IMR-90 (cell line): Measurements from ENCODE around the gene ANKRD55. TPM values are rescaled to one million over a fixed set of nuclear protein-coding genes. Genes with fewer than 3 reads are reported as not detected.
A peak's percentile ranks its signal among the peaks of the same experiment; 100 is the strongest.

Source experiments
- ATAC-seq: fragments of 200-7000 bp; cut with Tn5 transposase; 2 replicates; pipeline ENCODE4 v1.9.1; 2020; ENCODE audit warnings: low read depth, mild to moderate bottlenecking, moderate library complexity
- BruUV-seq: library from RNA; stranded (reverse); fragments of 400-500 nt; replicated peaks from 2 replicates; lab custom pipeline; 2021; lab: Mats Ljungman, UMichigan
- CTCF ChIA-PET: fragments of 300-600 bp; formaldehyde crosslinking; extraction: SDS; loops from one replicate; lab custom pipeline; 2021; ENCODE audit warnings: antibody characterized with exemption; lab: Yijun Ruan, JAX
- POLR2A ChIA-PET: fragments of 300-600 bp; sonication (Branson Sonifier 250); formaldehyde crosslinking; loops from one replicate; lab custom pipeline; 2022; ENCODE audit warnings: antibody characterized with exemption; ENCODE audit not compliant: unreplicated experiment; lab: Charles Lee
- DNase-seq: peaks from one replicate; pipeline ENCODE4 v3.0.0; 2013
- H2AFZ ChIP-seq: replicated peaks from 2 replicates; pipeline ENCODE3; 2013; ENCODE audit warnings: low read length, mild to moderate bottlenecking; ENCODE audit not compliant: poor library complexity
- H2AK5ac ChIP-seq: 2 replicates; pipeline ENCODE4 v1.6.1; 2013; ENCODE audit warnings: low read depth, low read length, inconsistent platforms
- H2AK9ac ChIP-seq: replicated peaks from 2 replicates; pipeline ENCODE3; 2013; ENCODE audit warnings: mild to moderate bottlenecking, low read depth, low read length, moderate library complexity; ENCODE audit not compliant: poor library complexity
- H2BK120ac ChIP-seq: 2 replicates; pipeline ENCODE4 v1.6.1; 2013; ENCODE audit warnings: low read depth, low read length, inconsistent platforms
- H2BK15ac ChIP-seq: 3 replicates; pipeline ENCODE4 v1.6.1; 2013; ENCODE audit warnings: low read depth, low read length, inconsistent platforms
- H2BK20ac ChIP-seq: 2 replicates; pipeline ENCODE4 v1.6.1; 2013; ENCODE audit warnings: low read depth, mild to moderate bottlenecking, inconsistent platforms, low read length, moderate library complexity
- H2BK5ac ChIP-seq: 2 replicates; pipeline ENCODE4 v1.6.1; 2013; ENCODE audit warnings: mild to moderate bottlenecking, low read depth, low read length, inconsistent platforms; ENCODE audit not compliant: poor library complexity, severe bottlenecking
- H3K14ac ChIP-seq: replicated peaks from 2 replicates; pipeline ENCODE4 v1.6.1; 2013; ENCODE audit warnings: low read depth, low read length, inconsistent platforms
- H3K18ac ChIP-seq: 2 replicates; pipeline ENCODE4 v1.6.1; 2013; ENCODE audit warnings: low read depth, low read length, control low read depth
- H3K23ac ChIP-seq: 2 replicates; pipeline ENCODE4 v1.6.1; 2013; ENCODE audit warnings: low read depth, low read length, inconsistent platforms
- H3K27ac ChIP-seq: 2 replicates; pipeline ENCODE4 v1.5.1; 2013; ENCODE audit warnings: mild to moderate bottlenecking, control low read depth, low read length; ENCODE audit not compliant: insufficient read depth
- H3K27me3 ChIP-seq: 2 replicates; pipeline ENCODE4 v1.6.1; 2013; ENCODE audit warnings: low read length; ENCODE audit not compliant: control insufficient read depth, insufficient read depth
- H3K36me3 ChIP-seq: 2 replicates; pipeline ENCODE4 v1.6.1; 2013; ENCODE audit warnings: low read length, mixed read lengths; ENCODE audit not compliant: control insufficient read depth, insufficient read depth
- H3K4ac ChIP-seq: 2 replicates; pipeline ENCODE4 v1.6.1; 2013; ENCODE audit warnings: low read depth, low read length, inconsistent platforms
- H3K4me1 ChIP-seq: 2 replicates; pipeline ENCODE4 v1.6.1; 2013; ENCODE audit warnings: low read length, mixed read lengths; ENCODE audit not compliant: control insufficient read depth, insufficient read depth
- H3K4me2 ChIP-seq: 2 replicates; pipeline ENCODE4 v1.6.1; 2013; ENCODE audit warnings: low read depth, mild to moderate bottlenecking, control low read depth, low read length, moderate library complexity
- H3K4me3 ChIP-seq: 2 replicates; pipeline ENCODE4 v1.5.1; 2013; ENCODE audit warnings: low read depth, mild to moderate bottlenecking, control low read depth, low read length, moderate library complexity; ENCODE audit not compliant: insufficient read depth
- H3K56ac ChIP-seq: 2 replicates; pipeline ENCODE4 v1.6.1; 2013; ENCODE audit warnings: low read length, inconsistent platforms; ENCODE audit not compliant: insufficient read depth; ENCODE audit errors: extremely low read depth
- H3K79me1 ChIP-seq, 2 experiments: 2 replicates each; pipeline ENCODE4 v1.6.1; 2013; ENCODE audit warnings: low read length in 2 of 2, inconsistent platforms in 1 of 2, low read depth in 1 of 2
- H3K9ac ChIP-seq: 2 replicates; pipeline ENCODE4 v1.6.1; 2013; ENCODE audit warnings: low read depth, low read length, control low read depth
- H3K9me1 ChIP-seq: 2 replicates; pipeline ENCODE4 v1.6.1; 2013; ENCODE audit warnings: low read length, inconsistent platforms; ENCODE audit not compliant: insufficient read depth
- H3K9me3 ChIP-seq: 2 replicates; pipeline ENCODE4 v1.6.1; 2013; ENCODE audit warnings: low read length; ENCODE audit not compliant: control insufficient read depth, insufficient read depth
- H4K20me1 ChIP-seq: 2 replicates; pipeline ENCODE4 v1.6.1; 2013; ENCODE audit warnings: low read length, inconsistent platforms; ENCODE audit not compliant: insufficient read depth
- H4K5ac ChIP-seq: 2 replicates; pipeline ENCODE4 v1.6.1; 2013; ENCODE audit warnings: mild to moderate bottlenecking, low read depth, low read length, control low read depth
- H4K8ac ChIP-seq, 2 experiments: 2 replicates each; pipeline ENCODE4 v1.6.1; 2013; ENCODE audit warnings: low read depth in 2 of 2, low read length in 2 of 2, control low read depth in 1 of 2, inconsistent platforms in 1 of 2
- H4K91ac ChIP-seq: 2 replicates; pipeline ENCODE4 v1.6.1; 2013; ENCODE audit warnings: low read depth, low read length, inconsistent platforms; ENCODE audit not compliant: insufficient read depth
- BHLHE40 ChIP-seq: fragments of 150-350 bp; IDR thresholded peaks from 2 replicates; pipeline ENCODE4 v1.6.1; 2016; ENCODE audit warnings: mild to moderate bottlenecking, low read depth, low read length
- CHD1 ChIP-seq: IDR thresholded peaks from 2 replicates; pipeline ENCODE4 v1.6.1; 2012; ENCODE audit warnings: low read depth, low read length, improper control_type of control experiment
- CTCF ChIP-seq: conservative IDR thresholded peaks from 2 replicates; pipeline ENCODE4 v1.5.1; 2012; ENCODE audit warnings: mild to moderate bottlenecking, low read depth, low read length, improper control_type of control experiment
- ELK1 ChIP-seq: fragments of 150-350 bp; IDR thresholded peaks from 2 replicates; pipeline ENCODE4 v1.6.1; 2016; ENCODE audit warnings: low read depth, mild to moderate bottlenecking, low read length, moderate library complexity, borderline replicate concordance
- MAZ ChIP-seq: IDR thresholded peaks from 2 replicates; pipeline ENCODE4 v1.6.1; 2012; ENCODE audit warnings: low read depth, mild to moderate bottlenecking, low read length, improper control_type of control experiment, moderate library complexity, borderline replicate concordance
- NFE2L2 ChIP-seq: fragments of 150-350 bp; IDR thresholded peaks from 2 replicates; pipeline ENCODE4 v1.6.1; 2016; ENCODE audit warnings: low read depth, mild to moderate bottlenecking, low read length
- POLR2A ChIP-seq: IDR thresholded peaks from 2 replicates; pipeline ENCODE4 v1.6.1; 2012; ENCODE audit warnings: mild to moderate bottlenecking, low read depth, low read length
- SMC3 ChIP-seq: fragments of 150-350 bp; IDR thresholded peaks from 2 replicates; pipeline ENCODE4 v1.6.1; 2016; ENCODE audit warnings: low read depth, mild to moderate bottlenecking, antibody characterized with exemption, low read length, moderate library complexity
- USF2 ChIP-seq: fragments of 150-350 bp; IDR thresholded peaks from 2 replicates; pipeline ENCODE4 v1.6.1; 2017; ENCODE audit warnings: mild to moderate bottlenecking, antibody characterized with exemption, low read length, low read depth
- WGBS, 2 experiments: methylation state at CpG; one replicate each; pipeline versions ENCODE4 v1.1.5 to v1.1.7; 2013; ENCODE audit warnings: missing lambda C conversion rate in 2 of 2; ENCODE audit not compliant: insufficient read length in 1 of 2; ENCODE audit errors: extremely low coverage in 2 of 2; 5-methylcytosine and 5-hydroxymethylcytosine counted together
- dilution Hi-C: fragments of 300-500 bp; cut with HindIII; formaldehyde crosslinking; loops from one replicate; pipeline ENCODE4 v1.14.3; 2018; ENCODE audit warnings: low sequenced_read_pairs; ENCODE audit not compliant: unreplicated experiment
- in situ Hi-C: fragments of 300-500 bp; cut with MboI; formaldehyde crosslinking; loops from 3 replicates; pipeline ENCODE4 v1.14.3; 2019; ENCODE audit warnings: low sequenced_read_pairs, inconsistent platforms, mixed read lengths
- intact Hi-C: fragments of 100-400 bp; cut with micrococcal nuclease; formaldehyde crosslinking; loops from 2 replicates; pipeline ENCODE4 v1.10.0; 2022
- polyA plus RNA-seq, 3 experiments: library from polyadenylated mRNA; depleted of rRNA; stranded (reverse); fragments of >200 nt; gene quantifications; 2 replicates each; pipeline ENCODE4 v1.2.3, GENCODE V29; 2012; ENCODE audit warnings: low replicate concordance in 1 of 3
- total RNA-seq: library from RNA; depleted of rRNA; stranded (reverse); fragments of >200 nt; gene quantifications from 2 replicates; pipeline ENCODE4 v1.2.3, GENCODE V29; 2012

The ANKRD55 gene
- total and polyA plus RNA-seq, 2 of the 4 experiments (the other 2 are of a cell fraction), result not detected

- 0 out of 2 replicates have a peak overlapping the region, but pooled peaks have one; percentile 39 for H2BK120ac ChIP-seq
- no peak overlapping the region for H3K56ac ChIP-seq
- peak overlapping the region; percentile 32; the same call in 1 of the 2 replicates for H2BK20ac ChIP-seq
- no peak overlapping the region for H2AK9ac ChIP-seq
- H4K8ac ChIP-seq, result no peak overlapping the region
- no peak overlapping the region for H2AFZ ChIP-seq
- intact Hi-C loops, result no loop called here
- no peaks in the 10 kb centered on the region for H3K9me3 ChIP-seq
- peak overlapping the region; percentile 90; the same call in 1 of the 3 replicates for H2BK15ac ChIP-seq
- H3K27me3 ChIP-seq, result no peaks in the 10 kb centered on the region
- dilution Hi-C loops, result no loop called here
- H3K4me3 ChIP-seq, result no peak overlapping the region
- H2AK5ac ChIP-seq, result 0 out of 2 replicates have a peak overlapping the region, but pooled peaks have one; percentile 24
- peaks cover 9% of the 10 kb centered on the region for H3K9me1 ChIP-seq
- H3K4ac ChIP-seq, result no peak overlapping the region
- H4K20me1 ChIP-seq, result no peaks in the 10 kb centered on the region
- TF ChIP-seq CTCF, result no peak
- no peak for TF ChIP-seq MAZ
- no peak for TF ChIP-seq SMC3
- TF ChIP-seq CHD1, result no peak
- no peak for TF ChIP-seq BHLHE40
- TF ChIP-seq USF2, result no peak
- no peak for TF ChIP-seq ELK1
- TF ChIP-seq NFE2L2, result no peak
- no peak for TF ChIP-seq POLR2A
- ChIA-PET POLR2A (no interaction called here), CTCF (interaction anchor here (0.6 kb wide), 1 partner anchor 119 kb away, joined by 3 read pairs; no protein-coding TSS in a partner anchor)
- H3K18ac ChIP-seq, result no peak overlapping the region
- H3K14ac ChIP-seq, result peak overlapping the region; percentile 31; the same call in 1 of the 2 replicates
- H3K4me1 ChIP-seq, result peaks cover 12% of the 10 kb centered on the region
- no CpG with 5 or more reads among the region's 3 CpGs for WGBS, 2 experiments
- H3K36me3 ChIP-seq, result no peaks in the 10 kb centered on the region
- no peak overlapping the region for H4K91ac ChIP-seq
- H3K9ac ChIP-seq, result no peak overlapping the region
- BruUV-seq, result no TSS peak
- no peak overlapping the region for H3K23ac ChIP-seq
- H3K4me2 ChIP-seq, result no peak overlapping the region
- H4K5ac ChIP-seq, result no peak overlapping the region
- H3K79me1 ChIP-seq, result no peaks in the 10 kb centered on the region
- H2BK5ac ChIP-seq, result no peak overlapping the region
- in situ Hi-C loops, result no loop called here
- DNase-seq (no peak), ATAC-seq (no peak)
- no peak overlapping the region for H3K27ac ChIP-seq
Measured at GRCh38 chr5:56066931-56067450, 166.1 kb downstream of the ANKRD55 start.
